IMR-90 (cell line): ENCODE data around the gene RPL23. TPM values are rescaled to one million over a fixed set of nuclear protein-coding genes. Genes with fewer than 3 reads are reported as not detected.
A peak's percentile ranks its signal among the peaks of the same experiment; 100 is the strongest.

Source experiments
- ATAC-seq: fragments of 200-7000 bp; cut with Tn5 transposase; 2 replicates; pipeline ENCODE4 v1.9.1; 2020; ENCODE audit warnings: low read depth, mild to moderate bottlenecking, moderate library complexity
- BruUV-seq: library from RNA; stranded (reverse); fragments of 400-500 nt; replicated peaks from 2 replicates; lab custom pipeline; 2021; lab: Mats Ljungman, UMichigan
- CTCF ChIA-PET: fragments of 300-600 bp; formaldehyde crosslinking; extraction: SDS; loops from one replicate; lab custom pipeline; 2021; ENCODE audit warnings: antibody characterized with exemption; lab: Yijun Ruan, JAX
- POLR2A ChIA-PET: fragments of 300-600 bp; sonication (Branson Sonifier 250); formaldehyde crosslinking; loops from one replicate; lab custom pipeline; 2022; ENCODE audit warnings: antibody characterized with exemption; ENCODE audit not compliant: unreplicated experiment; lab: Charles Lee
- DNase-seq: peaks from one replicate; pipeline ENCODE4 v3.0.0; 2013
- H2AFZ ChIP-seq: replicated peaks from 2 replicates; pipeline ENCODE3; 2013; ENCODE audit warnings: low read length, mild to moderate bottlenecking; ENCODE audit not compliant: poor library complexity
- H2AK5ac ChIP-seq: 2 replicates; pipeline ENCODE4 v1.6.1; 2013; ENCODE audit warnings: low read depth, low read length, inconsistent platforms
- H2AK9ac ChIP-seq: replicated peaks from 2 replicates; pipeline ENCODE3; 2013; ENCODE audit warnings: mild to moderate bottlenecking, low read depth, low read length, moderate library complexity; ENCODE audit not compliant: poor library complexity
- H2BK120ac ChIP-seq: 2 replicates; pipeline ENCODE4 v1.6.1; 2013; ENCODE audit warnings: low read depth, low read length, inconsistent platforms
- H2BK15ac ChIP-seq: 3 replicates; pipeline ENCODE4 v1.6.1; 2013; ENCODE audit warnings: low read depth, low read length, inconsistent platforms
- H2BK20ac ChIP-seq: 2 replicates; pipeline ENCODE4 v1.6.1; 2013; ENCODE audit warnings: low read depth, mild to moderate bottlenecking, inconsistent platforms, low read length, moderate library complexity
- H2BK5ac ChIP-seq: 2 replicates; pipeline ENCODE4 v1.6.1; 2013; ENCODE audit warnings: mild to moderate bottlenecking, low read depth, low read length, inconsistent platforms; ENCODE audit not compliant: poor library complexity, severe bottlenecking
- H3K14ac ChIP-seq: replicated peaks from 2 replicates; pipeline ENCODE4 v1.6.1; 2013; ENCODE audit warnings: low read depth, low read length, inconsistent platforms
- H3K18ac ChIP-seq: 2 replicates; pipeline ENCODE4 v1.6.1; 2013; ENCODE audit warnings: low read depth, low read length, control low read depth
- H3K23ac ChIP-seq: 2 replicates; pipeline ENCODE4 v1.6.1; 2013; ENCODE audit warnings: low read depth, low read length, inconsistent platforms
- H3K27ac ChIP-seq: 2 replicates; pipeline ENCODE4 v1.5.1; 2013; ENCODE audit warnings: mild to moderate bottlenecking, control low read depth, low read length; ENCODE audit not compliant: insufficient read depth
- H3K27me3 ChIP-seq: 2 replicates; pipeline ENCODE4 v1.6.1; 2013; ENCODE audit warnings: low read length; ENCODE audit not compliant: control insufficient read depth, insufficient read depth
- H3K36me3 ChIP-seq: 2 replicates; pipeline ENCODE4 v1.6.1; 2013; ENCODE audit warnings: low read length, mixed read lengths; ENCODE audit not compliant: control insufficient read depth, insufficient read depth
- H3K4ac ChIP-seq: 2 replicates; pipeline ENCODE4 v1.6.1; 2013; ENCODE audit warnings: low read depth, low read length, inconsistent platforms
- H3K4me1 ChIP-seq: 2 replicates; pipeline ENCODE4 v1.6.1; 2013; ENCODE audit warnings: low read length, mixed read lengths; ENCODE audit not compliant: control insufficient read depth, insufficient read depth
- H3K4me2 ChIP-seq: 2 replicates; pipeline ENCODE4 v1.6.1; 2013; ENCODE audit warnings: low read depth, mild to moderate bottlenecking, control low read depth, low read length, moderate library complexity
- H3K4me3 ChIP-seq: 2 replicates; pipeline ENCODE4 v1.5.1; 2013; ENCODE audit warnings: low read depth, mild to moderate bottlenecking, control low read depth, low read length, moderate library complexity; ENCODE audit not compliant: insufficient read depth
- H3K56ac ChIP-seq: 2 replicates; pipeline ENCODE4 v1.6.1; 2013; ENCODE audit warnings: low read length, inconsistent platforms; ENCODE audit not compliant: insufficient read depth; ENCODE audit errors: extremely low read depth
- H3K79me1 ChIP-seq, 2 experiments: 2 replicates each; pipeline ENCODE4 v1.6.1; 2013; ENCODE audit warnings: low read length in 2 of 2, inconsistent platforms in 1 of 2, low read depth in 1 of 2
- H3K9ac ChIP-seq: 2 replicates; pipeline ENCODE4 v1.6.1; 2013; ENCODE audit warnings: low read depth, low read length, control low read depth
- H3K9me1 ChIP-seq: 2 replicates; pipeline ENCODE4 v1.6.1; 2013; ENCODE audit warnings: low read length, inconsistent platforms; ENCODE audit not compliant: insufficient read depth
- H3K9me3 ChIP-seq: 2 replicates; pipeline ENCODE4 v1.6.1; 2013; ENCODE audit warnings: low read length; ENCODE audit not compliant: control insufficient read depth, insufficient read depth
- H4K20me1 ChIP-seq: 2 replicates; pipeline ENCODE4 v1.6.1; 2013; ENCODE audit warnings: low read length, inconsistent platforms; ENCODE audit not compliant: insufficient read depth
- H4K5ac ChIP-seq: 2 replicates; pipeline ENCODE4 v1.6.1; 2013; ENCODE audit warnings: mild to moderate bottlenecking, low read depth, low read length, control low read depth
- H4K8ac ChIP-seq, 2 experiments: 2 replicates each; pipeline ENCODE4 v1.6.1; 2013; ENCODE audit warnings: low read depth in 2 of 2, low read length in 2 of 2, control low read depth in 1 of 2, inconsistent platforms in 1 of 2
- H4K91ac ChIP-seq: 2 replicates; pipeline ENCODE4 v1.6.1; 2013; ENCODE audit warnings: low read depth, low read length, inconsistent platforms; ENCODE audit not compliant: insufficient read depth
- CHD1 ChIP-seq: IDR thresholded peaks from 2 replicates; pipeline ENCODE4 v1.6.1; 2012; ENCODE audit warnings: low read depth, low read length, improper control_type of control experiment
- POLR2A ChIP-seq: IDR thresholded peaks from 2 replicates; pipeline ENCODE4 v1.6.1; 2012; ENCODE audit warnings: mild to moderate bottlenecking, low read depth, low read length
- RAD21 ChIP-seq: IDR thresholded peaks from 2 replicates; pipeline ENCODE4 v1.6.1; 2012; ENCODE audit warnings: low read length, improper control_type of control experiment
- RCOR1 ChIP-seq: IDR thresholded peaks from 2 replicates; pipeline ENCODE4 v1.6.1; 2012; ENCODE audit warnings: mild to moderate bottlenecking, low read length, improper control_type of control experiment; ENCODE audit not compliant: insufficient replicate concordance
- WGBS, 2 experiments: methylation state at CpG; one replicate each; pipeline versions ENCODE4 v1.1.5 to v1.1.7; 2013; ENCODE audit warnings: missing lambda C conversion rate in 2 of 2; ENCODE audit not compliant: insufficient read length in 1 of 2; ENCODE audit errors: extremely low coverage in 2 of 2; 5-methylcytosine and 5-hydroxymethylcytosine counted together
- dilution Hi-C: fragments of 300-500 bp; cut with HindIII; formaldehyde crosslinking; loops from one replicate; pipeline ENCODE4 v1.14.3; 2018; ENCODE audit warnings: low sequenced_read_pairs; ENCODE audit not compliant: unreplicated experiment
- in situ Hi-C: fragments of 300-500 bp; cut with MboI; formaldehyde crosslinking; loops from 3 replicates; pipeline ENCODE4 v1.14.3; 2019; ENCODE audit warnings: low sequenced_read_pairs, inconsistent platforms, mixed read lengths
- intact Hi-C: fragments of 100-400 bp; cut with micrococcal nuclease; formaldehyde crosslinking; loops from 2 replicates; pipeline ENCODE4 v1.10.0; 2022
- polyA plus RNA-seq, 3 experiments: library from polyadenylated mRNA; depleted of rRNA; stranded (reverse); fragments of >200 nt; gene quantifications; 2 replicates each; pipeline ENCODE4 v1.2.3, GENCODE V29; 2012; ENCODE audit warnings: low replicate concordance in 1 of 3
- total RNA-seq: library from RNA; depleted of rRNA; stranded (reverse); fragments of >200 nt; gene quantifications from 2 replicates; pipeline ENCODE4 v1.2.3, GENCODE V29; 2012
- TF ChIP-seq, protein P1 (sequence below): conservative IDR thresholded peaks from 2 replicates; pipeline ENCODE4 v1.5.1; 2012; ENCODE audit warnings: mild to moderate bottlenecking, low read depth, low read length, improper control_type of control experiment

Gene RPL23
- total and polyA plus RNA-seq, 2 of the 4 experiments (the other 2 are of a cell fraction): 1,170 to 2,308 TPM

- Histone ChIP-seq H3K36me3 (peaks cover 79% of the 10 kb centered on the region), H3K4me1 (peaks cover 57% of the 10 kb centered on the region), H2AK5ac (peak overlapping the region; percentile 57; the same call in 1 of the 2 replicates)
Observed at GRCh38 chr17:38882870-38883269, 29.3 kb upstream of the RPL23 start.

More at GRCh38 chr17:38882870-38883269, 29.3 kb upstream of the RPL23 start:
- no peak overlapping the region for H3K27ac ChIP-seq
- H4K91ac ChIP-seq: no peak overlapping the region
- WGBS, 2 experiments: no CpG with 5 or more reads among the region's 2 CpGs
- BruUV-seq: no TSS peak
- H3K14ac ChIP-seq: no peak overlapping the region; the same call in 1 of the 2 replicates
- H2AFZ ChIP-seq: peak overlapping the region; percentile 25
- TF ChIP-seq, protein P1, sequence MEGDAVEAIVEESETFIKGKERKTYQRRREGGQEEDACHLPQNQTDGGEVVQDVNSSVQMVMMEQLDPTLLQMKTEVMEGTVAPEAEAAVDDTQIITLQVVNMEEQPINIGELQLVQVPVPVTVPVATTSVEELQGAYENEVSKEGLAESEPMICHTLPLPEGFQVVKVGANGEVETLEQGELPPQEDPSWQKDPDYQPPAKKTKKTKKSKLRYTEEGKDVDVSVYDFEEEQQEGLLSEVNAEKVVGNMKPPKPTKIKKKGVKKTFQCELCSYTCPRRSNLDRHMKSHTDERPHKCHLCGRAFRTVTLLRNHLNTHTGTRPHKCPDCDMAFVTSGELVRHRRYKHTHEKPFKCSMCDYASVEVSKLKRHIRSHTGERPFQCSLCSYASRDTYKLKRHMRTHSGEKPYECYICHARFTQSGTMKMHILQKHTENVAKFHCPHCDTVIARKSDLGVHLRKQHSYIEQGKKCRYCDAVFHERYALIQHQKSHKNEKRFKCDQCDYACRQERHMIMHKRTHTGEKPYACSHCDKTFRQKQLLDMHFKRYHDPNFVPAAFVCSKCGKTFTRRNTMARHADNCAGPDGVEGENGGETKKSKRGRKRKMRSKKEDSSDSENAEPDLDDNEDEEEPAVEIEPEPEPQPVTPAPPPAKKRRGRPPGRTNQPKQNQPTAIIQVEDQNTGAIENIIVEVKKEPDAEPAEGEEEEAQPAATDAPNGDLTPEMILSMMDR: no peak
- TF ChIP-seq POLR2A: no peak
- TF ChIP-seq RCOR1: no peak
- TF ChIP-seq CHD1: no peak
- no peak for TF ChIP-seq RAD21
- no peak for DNase-seq
- no peaks in the 10 kb centered on the region for H3K9me3 ChIP-seq
- no peak overlapping the region for H3K9ac ChIP-seq
- intact Hi-C loops: loop anchor here (2.0 kb wide), 1 partner anchor 14 kb away; no protein-coding TSS in a partner anchor
- dilution Hi-C loops: no loop called here
- no peak overlapping the region; a peak in 1 of 4 replicates for H4K8ac ChIP-seq
- H2BK15ac ChIP-seq: no peak overlapping the region
- H3K18ac ChIP-seq: no peak overlapping the region
- H2BK20ac ChIP-seq: no peak overlapping the region
- H3K23ac ChIP-seq: peak overlapping the region; percentile 85
- H2AK9ac ChIP-seq: peak overlapping the region; percentile 57
- no peak overlapping the region for H3K4me2 ChIP-seq
- H4K20me1 ChIP-seq: peaks cover 100% of the 10 kb centered on the region
- in situ Hi-C loops: no loop called here
- H3K27me3 ChIP-seq: no peaks in the 10 kb centered on the region
- H3K56ac ChIP-seq: peak overlapping the region; percentile 10; the same call in 1 of the 2 replicates
- CTCF ChIA-PET: no interaction called here
- peaks cover 53% of the 10 kb centered on the region for H3K9me1 ChIP-seq
- 0 out of 2 replicates have a peak overlapping the region, but pooled peaks have one; percentile 7 for H4K5ac ChIP-seq
- peaks cover 0 to 88% of the 10 kb centered on the region in 2 experiments; a peak in 2 of 4 replicates for H3K79me1 ChIP-seq
- H2BK120ac ChIP-seq: no peak overlapping the region
- H2BK5ac ChIP-seq: peak overlapping the region; percentile 29
- H3K4me3 ChIP-seq: no peak overlapping the region
- peak overlapping the region; percentile 50 for H3K4ac ChIP-seq
- POLR2A ChIA-PET: no interaction called here
- no peak for ATAC-seq
